Body of pancreas (tissue), 4 donors: Measurements from ENCODE around the gene NEK1.

Experiments
- CTCF ChIP-seq, 7 experiments: fragments of 450-650 bp in 4 of 7; fragments of 200-600 bp in 3 of 7; sonication (generic) in 3 of 7; IDR thresholded peaks; one replicate each; pipeline ENCODE4 v1.5.1; 2016 to 2019; ENCODE audit warnings: antibody characterized with exemption in 7 of 7
- POLR2A ChIP-seq, 3 donors: fragments of 450-650 bp; IDR thresholded peaks; one replicate each; pipeline ENCODE4 v1.6.1; 2016; ENCODE audit warnings: antibody characterized with exemption in 3 of 3, mild to moderate bottlenecking in 2 of 3

- no peak for TF ChIP-seq CTCF (IDR thresholded peaks at IDR 0.05)
- TF ChIP-seq POLR2A (IDR thresholded peaks at IDR 0.05) = no peak
These were observed 14.2 kb upstream of the NEK1 start for GRCh38 chr4:169626331-169627282.
